Ishikawa (cell line): ENCODE measurements around the gene DHX30.

ENCODE experiments used
- CEBPB ChIP-seq: IDR thresholded peaks from 2 replicates; pipeline ENCODE4 v1.6.1; 2012
- CREB1 ChIP-seq: IDR thresholded peaks from 2 replicates; pipeline ENCODE4 v1.6.1; 2012; ENCODE audit warnings: low read depth
- EGR1 ChIP-seq: IDR thresholded peaks from 2 replicates; pipeline ENCODE4 v1.6.1; 2012
- EP300 ChIP-seq: IDR thresholded peaks from 2 replicates; pipeline ENCODE4 v1.6.1; 2012; ENCODE audit warnings: borderline replicate concordance
- FOXM1 ChIP-seq: IDR thresholded peaks from 2 replicates; pipeline ENCODE4 v1.6.1; 2012; ENCODE audit warnings: low read depth, borderline replicate concordance
- NFIC ChIP-seq: IDR thresholded peaks from 2 replicates; pipeline ENCODE4 v1.6.1; 2012
- RAD21 ChIP-seq: IDR thresholded peaks from 2 replicates; pipeline ENCODE4 v1.6.1; 2012; ENCODE audit warnings: low read depth
- TAF1 ChIP-seq: IDR thresholded peaks from 2 replicates; pipeline ENCODE4 v1.6.1; 2012; ENCODE audit warnings: low read depth, mild to moderate bottlenecking
- TCF12 ChIP-seq: IDR thresholded peaks from 2 replicates; pipeline ENCODE4 v1.6.1; 2012; ENCODE audit warnings: low read depth
- TEAD4 ChIP-seq: IDR thresholded peaks from 2 replicates; pipeline ENCODE4 v1.6.1; 2012
- YY1 ChIP-seq: IDR thresholded peaks from 2 replicates; pipeline ENCODE4 v1.6.1; 2012; ENCODE audit warnings: low read depth
- ZBTB7A ChIP-seq: IDR thresholded peaks from 2 replicates; pipeline ENCODE4 v1.6.1; 2012; ENCODE audit warnings: low read depth
- TF ChIP-seq, protein P1 (sequence below): IDR thresholded peaks from 2 replicates; pipeline ENCODE4 v1.6.1; 2012; ENCODE audit warnings: low read depth, mild to moderate bottlenecking
- TF ChIP-seq, protein P2 (sequence below): IDR thresholded peaks from 2 replicates; pipeline ENCODE4 v1.6.1; 2012
- TF ChIP-seq, protein P3 (sequence below): IDR thresholded peaks from 2 replicates; pipeline ENCODE4 v1.6.1; 2012

The DHX30 gene

DNA sequence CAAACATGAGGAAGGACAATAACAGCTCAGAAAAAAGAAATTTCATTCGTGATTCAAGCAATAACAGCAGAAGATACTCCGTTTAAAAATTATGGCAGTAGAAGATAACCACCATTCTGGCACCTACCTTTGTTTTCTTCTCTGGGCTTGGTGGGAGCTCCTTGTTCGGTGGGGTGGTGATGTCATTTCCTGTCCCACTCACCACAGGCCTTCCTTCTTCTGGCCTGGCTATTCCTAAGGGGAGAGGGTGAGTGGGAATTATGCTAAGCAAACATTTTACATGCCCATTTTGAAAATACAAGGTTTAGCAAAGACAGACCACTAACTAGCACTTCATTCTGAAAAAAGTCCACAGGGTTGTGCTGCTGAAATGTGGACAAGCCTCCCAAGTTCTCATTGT, 74.4 kb downstream of the DHX30 start:
- TF ChIP-seq CEBPB (no peak), TEAD4 (no peak), EP300 (no peak), CREB1 (no peak), ZBTB7A (no peak), RAD21 (no peak), NFIC (no peak), TAF1 (no peak), YY1 (no peak)
- TF ChIP-seq, protein P1, sequence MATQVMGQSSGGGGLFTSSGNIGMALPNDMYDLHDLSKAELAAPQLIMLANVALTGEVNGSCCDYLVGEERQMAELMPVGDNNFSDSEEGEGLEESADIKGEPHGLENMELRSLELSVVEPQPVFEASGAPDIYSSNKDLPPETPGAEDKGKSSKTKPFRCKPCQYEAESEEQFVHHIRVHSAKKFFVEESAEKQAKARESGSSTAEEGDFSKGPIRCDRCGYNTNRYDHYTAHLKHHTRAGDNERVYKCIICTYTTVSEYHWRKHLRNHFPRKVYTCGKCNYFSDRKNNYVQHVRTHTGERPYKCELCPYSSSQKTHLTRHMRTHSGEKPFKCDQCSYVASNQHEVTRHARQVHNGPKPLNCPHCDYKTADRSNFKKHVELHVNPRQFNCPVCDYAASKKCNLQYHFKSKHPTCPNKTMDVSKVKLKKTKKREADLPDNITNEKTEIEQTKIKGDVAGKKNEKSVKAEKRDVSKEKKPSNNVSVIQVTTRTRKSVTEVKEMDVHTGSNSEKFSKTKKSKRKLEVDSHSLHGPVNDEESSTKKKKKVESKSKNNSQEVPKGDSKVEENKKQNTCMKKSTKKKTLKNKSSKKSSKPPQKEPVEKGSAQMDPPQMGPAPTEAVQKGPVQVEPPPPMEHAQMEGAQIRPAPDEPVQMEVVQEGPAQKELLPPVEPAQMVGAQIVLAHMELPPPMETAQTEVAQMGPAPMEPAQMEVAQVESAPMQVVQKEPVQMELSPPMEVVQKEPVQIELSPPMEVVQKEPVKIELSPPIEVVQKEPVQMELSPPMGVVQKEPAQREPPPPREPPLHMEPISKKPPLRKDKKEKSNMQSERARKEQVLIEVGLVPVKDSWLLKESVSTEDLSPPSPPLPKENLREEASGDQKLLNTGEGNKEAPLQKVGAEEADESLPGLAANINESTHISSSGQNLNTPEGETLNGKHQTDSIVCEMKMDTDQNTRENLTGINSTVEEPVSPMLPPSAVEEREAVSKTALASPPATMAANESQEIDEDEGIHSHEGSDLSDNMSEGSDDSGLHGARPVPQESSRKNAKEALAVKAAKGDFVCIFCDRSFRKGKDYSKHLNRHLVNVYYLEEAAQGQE, result no peak

DNA sequence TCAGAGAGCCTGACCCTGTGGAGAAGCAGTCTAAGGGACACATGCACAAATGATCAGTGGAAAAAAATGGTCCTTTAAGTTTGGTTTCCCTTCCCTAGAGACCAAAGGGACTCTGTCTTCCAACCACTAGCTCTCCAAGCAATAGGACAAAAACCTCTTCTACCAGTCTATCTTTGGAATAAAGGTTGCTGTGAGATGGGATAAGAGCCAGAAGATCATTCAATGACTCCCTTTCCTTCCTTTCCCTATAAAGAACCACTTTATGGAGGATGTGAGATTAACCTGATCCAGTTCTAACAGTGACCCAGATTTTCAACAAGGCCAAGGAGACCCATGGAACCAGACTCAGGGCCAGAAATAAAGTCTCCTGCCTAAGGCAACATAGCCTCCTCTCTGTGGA, 74.8 kb downstream of the DHX30 start:
- TF ChIP-seq, protein P2, sequence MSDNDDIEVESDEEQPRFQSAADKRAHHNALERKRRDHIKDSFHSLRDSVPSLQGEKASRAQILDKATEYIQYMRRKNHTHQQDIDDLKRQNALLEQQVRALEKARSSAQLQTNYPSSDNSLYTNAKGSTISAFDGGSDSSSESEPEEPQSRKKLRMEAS, result no peak
- TF ChIP-seq TCF12 (no peak), NFIC (no peak), EGR1 (no peak), CREB1 (no peak)
- TF ChIP-seq, protein P3, sequence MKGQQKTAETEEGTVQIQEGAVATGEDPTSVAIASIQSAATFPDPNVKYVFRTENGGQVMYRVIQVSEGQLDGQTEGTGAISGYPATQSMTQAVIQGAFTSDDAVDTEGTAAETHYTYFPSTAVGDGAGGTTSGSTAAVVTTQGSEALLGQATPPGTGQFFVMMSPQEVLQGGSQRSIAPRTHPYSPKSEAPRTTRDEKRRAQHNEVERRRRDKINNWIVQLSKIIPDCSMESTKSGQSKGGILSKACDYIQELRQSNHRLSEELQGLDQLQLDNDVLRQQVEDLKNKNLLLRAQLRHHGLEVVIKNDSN, result no peak

DNA sequence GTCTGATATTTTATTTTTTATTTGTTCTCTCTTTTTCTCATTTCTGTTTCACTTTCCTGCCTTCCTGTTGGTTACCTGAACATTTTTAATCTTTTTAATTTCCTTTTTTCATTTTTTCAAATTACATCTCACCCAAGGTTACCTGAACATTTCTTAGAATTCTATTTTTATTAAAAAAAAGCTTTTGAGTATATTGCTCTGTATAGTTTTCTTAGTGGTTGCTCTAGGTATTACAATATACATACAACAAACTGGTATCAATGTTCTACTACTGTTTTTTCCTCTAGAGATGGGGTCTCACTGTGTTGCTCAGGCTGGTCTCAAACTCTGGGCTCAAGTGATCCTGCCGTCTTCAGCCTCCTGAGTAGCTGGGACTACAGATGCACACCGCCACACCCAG, 79.4 kb downstream of the DHX30 start:
- TF ChIP-seq TEAD4 (no peak), EP300 (no peak)

DNA sequence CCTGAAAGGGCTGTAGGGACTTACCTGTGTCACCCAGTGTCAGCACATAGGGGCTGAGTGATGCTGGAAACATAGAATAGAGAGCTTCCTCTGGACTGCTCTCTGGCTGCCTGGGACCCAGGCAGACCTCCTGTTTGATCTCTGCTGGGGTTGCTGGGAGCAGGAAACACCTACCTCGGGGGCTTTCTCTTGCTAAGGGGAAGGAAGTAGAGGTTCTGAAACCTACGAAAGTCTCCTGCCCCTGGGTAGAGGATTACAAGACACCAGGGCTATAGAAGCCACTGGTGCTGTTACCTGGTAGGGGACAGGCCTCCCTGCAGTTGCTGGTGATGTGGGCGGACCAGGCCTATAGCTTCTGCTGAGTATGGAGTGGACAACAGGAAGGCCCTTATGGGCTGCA, 81.7 kb downstream of the DHX30 start:
- no peak for TF ChIP-seq ZBTB7A
- no peak for TF ChIP-seq EP300
- no peak for TF ChIP-seq FOXM1
- no peak for TF ChIP-seq CEBPB
- TF ChIP-seq, protein P2, result no peak
- TF ChIP-seq YY1, result no peak
- no peak for TF ChIP-seq EGR1
- no peak for TF ChIP-seq NFIC
- no peak for TF ChIP-seq CREB1
- no peak for TF ChIP-seq TAF1
- TF ChIP-seq, protein P3, result no peak

DNA sequence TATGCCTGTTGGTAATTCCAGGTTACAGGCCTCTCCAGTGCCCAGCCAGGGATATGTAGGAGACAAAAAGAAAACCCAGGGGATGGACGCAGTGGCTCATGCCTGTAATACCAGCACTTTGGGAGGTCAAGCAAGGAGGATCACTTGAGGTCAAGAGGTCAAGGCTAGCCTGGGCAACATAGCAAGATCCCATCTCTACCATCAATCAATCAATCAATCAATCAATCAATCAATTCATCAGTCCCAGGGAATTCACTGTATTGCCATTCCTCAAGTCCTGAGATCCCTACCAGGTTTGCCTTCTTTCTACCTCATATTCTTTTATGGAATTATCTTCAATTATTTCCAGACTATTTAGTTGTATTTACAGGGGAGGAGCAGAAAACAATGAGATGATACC, 82.2 kb downstream of the DHX30 start:
- TF ChIP-seq, protein P2, result no peak
- no peak for TF ChIP-seq EP300
- no peak for TF ChIP-seq NFIC
- no peak for TF ChIP-seq CREB1
- no peak for TF ChIP-seq TAF1
- TF ChIP-seq TEAD4, result no peak
- TF ChIP-seq FOXM1, result no peak
- no peak for TF ChIP-seq RAD21
- no peak for TF ChIP-seq TCF12
- TF ChIP-seq CEBPB, result no peak
- no peak for TF ChIP-seq YY1
- TF ChIP-seq, protein P3, result no peak
- no peak for TF ChIP-seq ZBTB7A
- TF ChIP-seq, protein P1, result no peak
- TF ChIP-seq EGR1, result no peak

DNA sequence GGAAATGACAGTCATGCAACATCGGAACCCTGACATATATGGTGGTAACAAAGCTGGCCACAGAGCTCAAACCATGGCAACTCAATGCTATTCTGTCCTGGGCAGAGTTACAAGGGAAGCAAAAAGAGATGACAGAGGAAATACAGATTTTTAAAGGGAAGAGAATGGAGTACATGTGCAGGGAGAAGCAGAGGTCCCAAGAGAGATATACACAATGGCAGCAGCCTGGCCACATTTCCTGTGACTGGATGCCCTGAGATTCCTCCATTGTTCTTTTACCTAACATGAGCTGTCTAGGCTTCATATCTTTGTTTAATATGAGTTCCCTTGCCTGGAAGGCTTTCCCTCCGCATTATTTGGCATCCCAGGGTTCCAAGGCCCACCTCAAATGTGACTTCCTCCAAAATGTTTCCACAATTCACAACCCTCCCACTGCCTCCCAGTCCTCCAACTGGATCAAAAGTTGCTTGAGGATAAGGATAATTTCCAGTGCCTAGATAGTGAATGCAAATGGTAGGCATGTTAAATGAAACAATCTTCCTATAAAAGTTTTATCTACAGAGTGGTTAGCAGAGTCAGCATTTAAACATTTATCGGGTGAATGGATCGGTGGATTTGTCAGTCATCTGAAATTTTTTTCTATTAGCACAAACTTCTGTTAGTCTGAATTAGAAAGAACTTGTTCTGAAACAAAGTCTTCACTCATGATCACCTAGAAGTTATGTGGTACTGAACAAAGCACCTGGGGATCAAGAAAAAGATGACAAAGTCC, 86.2 kb downstream of the DHX30 start:
- TF ChIP-seq EP300 (no peak), CEBPB (no peak)
